NB4 (cell line): ENCODE results near the gene EZH1.
A peak's percentile ranks its signal among the peaks of the same experiment; 100 is the strongest.

ENCODE experiments used
- DNase-seq: peaks from one replicate; pipeline ENCODE4 v3.0.0; 2010; ENCODE audit warnings: low read depth
- H3K4me3 ChIP-seq: one replicate; pipeline ENCODE4 v1.5.1; 2011; ENCODE audit warnings: mild to moderate bottlenecking, low read depth, low read length, moderate library complexity
- CTCF ChIP-seq: IDR thresholded peaks from one replicate; pipeline ENCODE4 v1.5.1; 2012; ENCODE audit warnings: low read depth, low read length
- MAX ChIP-seq: IDR thresholded peaks from 2 replicates; pipeline ENCODE4 v1.6.1; 2011; ENCODE audit warnings: low read depth, low read length
- MYC ChIP-seq: IDR thresholded peaks from 2 replicates; pipeline ENCODE4 v1.6.1; 2011; ENCODE audit warnings: low read depth, low read length
- POLR2A ChIP-seq: IDR thresholded peaks from 2 replicates; pipeline ENCODE4 v1.6.1; 2011; ENCODE audit warnings: mild to moderate bottlenecking; ENCODE audit not compliant: insufficient read length; ENCODE audit errors: extremely low read depth

The EZH1 gene

GRCh38 chr17:42744806-42745617 lies at the start of gene EZH1:
EZH1 (minus strand) TSS chr17:42745040; CDS start chr17:42728941, 16,099 bp downstream.
- DNase-seq = peak; percentile 93
- H3K4me3 ChIP-seq = peak within 1 kb of the TSS; percentile 69
- TF ChIP-seq CTCF (no peak), MAX (peak; percentile 84), MYC (peak; percentile 22), POLR2A (peak; percentile 67)

GRCh38 chr17:42792545-42792944 lies 47.7 kb upstream of the EZH1 start:
- no peak for TF ChIP-seq MYC
- TF ChIP-seq MAX = no peak
- no peak for TF ChIP-seq POLR2A
- H3K4me3 ChIP-seq = no peak overlapping the region
- no peak for DNase-seq

GRCh38 chr17:42791948-42792347 lies 47.1 kb upstream of the EZH1 start:
- TF ChIP-seq MAX = no peak
- no peak for TF ChIP-seq CTCF
- no peak for TF ChIP-seq MYC
- no peak for TF ChIP-seq POLR2A
- H3K4me3 ChIP-seq = no peak overlapping the region
- no peak for DNase-seq

GRCh38 chr17:42787266-42787665 lies 42.4 kb upstream of the EZH1 start:
- H3K4me3 ChIP-seq = no peak overlapping the region
- DNase-seq = no peak
- no peak for TF ChIP-seq MAX
- no peak for TF ChIP-seq MYC
- TF ChIP-seq POLR2A = no peak
- no peak for TF ChIP-seq CTCF

- DNase-seq = no peak
- H3K4me3 ChIP-seq = no peak overlapping the region
- TF ChIP-seq CTCF (no peak), POLR2A (no peak), MAX (no peak), MYC (no peak)
These were observed 40.2 kb upstream of the EZH1 start for GRCh38 chr17:42784811-42785592.
